H9 (cell line): ENCODE measurements around the gene CLCN2. TPM values are rescaled to one million over a fixed set of nuclear protein-coding genes. Genes with fewer than 3 reads are reported as not detected.

Source experiments
- DNase-seq: peaks from one replicate; pipeline ENCODE4 v3.0.0-alpha.2; 2017
- H2AFZ ChIP-seq: one replicate; pipeline ENCODE4 v1.6.1; 2013; ENCODE audit warnings: mild to moderate bottlenecking, low read length, control low read depth, moderate library complexity
- H2AK5ac ChIP-seq: 2 replicates; pipeline ENCODE4 v1.6.1; 2013; ENCODE audit warnings: low read length, control low read depth, mixed read lengths; ENCODE audit not compliant: insufficient read length
- H2BK120ac ChIP-seq: one replicate; pipeline ENCODE4 v1.6.1; 2013; ENCODE audit warnings: low read depth, mild to moderate bottlenecking, low read length, control low read depth, inconsistent platforms; ENCODE audit not compliant: poor library complexity, severe bottlenecking
- H2BK12ac ChIP-seq: 2 replicates; pipeline ENCODE4 v1.6.1; 2013; ENCODE audit warnings: low read length, control low read depth, mixed read lengths, low read depth; ENCODE audit not compliant: insufficient read length
- H2BK15ac ChIP-seq: 2 replicates; pipeline ENCODE4 v1.6.1; 2013; ENCODE audit warnings: low read depth, low read length, control low read depth
- H2BK20ac ChIP-seq: one replicate; pipeline ENCODE4 v1.6.1; 2013; ENCODE audit warnings: low read depth, mild to moderate bottlenecking, low read length, control low read depth, inconsistent platforms; ENCODE audit not compliant: poor library complexity, severe bottlenecking
- H2BK5ac ChIP-seq: 2 replicates; pipeline ENCODE4 v1.6.1; 2013; ENCODE audit warnings: low read length, control low read depth, mixed read lengths; ENCODE audit not compliant: insufficient read length
- H3K14ac ChIP-seq: 2 replicates; pipeline ENCODE4 v1.6.1; 2013; ENCODE audit warnings: low read length, control low read depth; ENCODE audit not compliant: insufficient read depth
- H3K18ac ChIP-seq: 2 replicates; pipeline ENCODE4 v1.6.1; 2013; ENCODE audit warnings: low read depth, mild to moderate bottlenecking, mixed read lengths, low read length, control low read depth; ENCODE audit not compliant: insufficient read length
- H3K23ac ChIP-seq: 2 replicates; pipeline ENCODE4 v1.6.1; 2013; ENCODE audit warnings: low read length, control low read depth, mixed read lengths, low read depth; ENCODE audit not compliant: insufficient read length
- H3K23me2 ChIP-seq: 2 replicates; pipeline ENCODE4 v1.6.1; 2013; ENCODE audit warnings: low read depth, mild to moderate bottlenecking, mixed read lengths, low read length, control low read depth; ENCODE audit not compliant: insufficient read length, poor library complexity, severe bottlenecking
- H3K27ac ChIP-seq: 2 replicates; pipeline ENCODE4 v1.5.1; 2013; ENCODE audit warnings: low read length, control low read depth, mixed read lengths, low read depth; ENCODE audit not compliant: insufficient read length
- H3K27me3 ChIP-seq: 2 replicates; pipeline ENCODE4 v1.6.1; 2013; ENCODE audit warnings: low read length, control low read depth, inconsistent platforms; ENCODE audit not compliant: insufficient read depth
- H3K4ac ChIP-seq: 2 replicates; pipeline ENCODE4 v1.6.1; 2013; ENCODE audit warnings: low read depth, mild to moderate bottlenecking, control low read depth, inconsistent platforms, low read length, moderate library complexity
- H3K4me1 ChIP-seq: 2 replicates; pipeline ENCODE4 v1.6.1; 2013; ENCODE audit warnings: low read length, control low read depth, inconsistent platforms; ENCODE audit not compliant: insufficient read depth
- H3K4me2 ChIP-seq: 2 replicates; pipeline ENCODE4 v1.6.1; 2013; ENCODE audit warnings: low read length, control low read depth, mixed read lengths; ENCODE audit not compliant: insufficient read length, insufficient read depth
- H3K56ac ChIP-seq: 2 replicates; pipeline ENCODE4 v1.6.1; 2013; ENCODE audit warnings: low read depth, mild to moderate bottlenecking, mixed read lengths, low read length, control low read depth; ENCODE audit not compliant: insufficient read length
- H3K79me1 ChIP-seq: 2 replicates; pipeline ENCODE4 v1.6.1; 2013; ENCODE audit warnings: low read depth, mild to moderate bottlenecking, moderate library complexity, low read length, control low read depth, inconsistent platforms; ENCODE audit not compliant: insufficient read depth, poor library complexity, severe bottlenecking
- H3K79me2 ChIP-seq: 2 replicates; pipeline ENCODE4 v1.6.1; 2013; ENCODE audit warnings: low read length, control low read depth, inconsistent platforms; ENCODE audit not compliant: insufficient read depth
- H3K9ac ChIP-seq: 2 replicates; pipeline ENCODE4 v1.6.1; 2013; ENCODE audit warnings: low read length, control low read depth, mixed read lengths; ENCODE audit not compliant: insufficient read length; ENCODE audit errors: extremely low read depth
- H3K9me3 ChIP-seq: one replicate; pipeline ENCODE4 v1.6.1; 2013; ENCODE audit warnings: low read depth, low read length, inconsistent platforms; ENCODE audit not compliant: control insufficient read depth
- H3T11ph ChIP-seq: one replicate; pipeline ENCODE4 v1.6.1; 2013; ENCODE audit warnings: mild to moderate bottlenecking, low read length, control low read depth, inconsistent platforms
- H4K20me1 ChIP-seq: one replicate; pipeline ENCODE4 v1.6.1; 2013; ENCODE audit not compliant: control insufficient read depth, insufficient read length, insufficient read depth
- H4K5ac ChIP-seq: 2 replicates; pipeline ENCODE4 v1.6.1; 2013; ENCODE audit warnings: low read depth, mild to moderate bottlenecking, mixed read lengths, low read length, control low read depth; ENCODE audit not compliant: insufficient read length
- H4K8ac ChIP-seq: replicated peaks from 2 replicates; pipeline ENCODE4 v1.6.1; 2013; ENCODE audit warnings: low read length, control low read depth, mixed read lengths, low read depth; ENCODE audit not compliant: insufficient read length
- H4K91ac ChIP-seq: 2 replicates; pipeline ENCODE4 v1.6.1; 2013; ENCODE audit warnings: low read depth, mild to moderate bottlenecking, moderate library complexity, mixed read lengths, low read length, control low read depth; ENCODE audit not compliant: insufficient read length
- H3K27ac Mint-ChIP-seq, 3 experiments: 2 replicates in 2 of 3; 3 replicates in 1 of 3; pipeline ENCODE4 v1.8.0; 2020 to 2021; ENCODE audit warnings: mixed read lengths in 3 of 3, mild to moderate bottlenecking in 1 of 3, moderate library complexity in 1 of 3
- H3K27me3 Mint-ChIP-seq: 2 replicates; pipeline ENCODE4 v1.8.0; 2021; ENCODE audit warnings: low read depth, mild to moderate bottlenecking, moderate library complexity, mixed read lengths
- H3K36me3 Mint-ChIP-seq, 3 experiments: 2 replicates in 2 of 3; 3 replicates in 1 of 3; pipeline ENCODE4 v1.8.0; 2020 to 2021; ENCODE audit warnings: low read depth in 3 of 3, mixed read lengths in 3 of 3; ENCODE audit not compliant: insufficient read depth in 1 of 3
- H3K4me1 Mint-ChIP-seq, 2 experiments: 2 replicates each; pipeline ENCODE4 v1.8.0; 2020; ENCODE audit warnings: mixed read lengths in 2 of 2
- H3K4me3 Mint-ChIP-seq, 2 experiments: 2 replicates in 1 of 2; 3 replicates in 1 of 2; pipeline ENCODE4 v1.8.0; 2020 to 2021; ENCODE audit warnings: mild to moderate bottlenecking in 2 of 2, mixed read lengths in 2 of 2, moderate library complexity in 1 of 2
- H3K9me3 Mint-ChIP-seq, 2 experiments: 2 replicates in 1 of 2; 3 replicates in 1 of 2; pipeline ENCODE4 v1.8.0; 2020; ENCODE audit warnings: mild to moderate bottlenecking in 2 of 2, mixed read lengths in 2 of 2, moderate library complexity in 1 of 2
- CTCF ChIP-seq: fragments of 200-600 bp; sonication (generic); conservative IDR thresholded peaks from 3 replicates; pipeline ENCODE4 v1.8.0; 2021; ENCODE audit warnings: antibody characterized with exemption, mild to moderate bottlenecking
- WGBS: extraction: QIAGEN DNeasy Blood & Tissue Kit; methylation state at CpG from one replicate; pipeline ENCODE4 v1.1.7; 2013; ENCODE audit warnings: missing lambda C conversion rate, low lambda C conversion rate, mixed read lengths; ENCODE audit not compliant: insufficient read length; ENCODE audit errors: extremely low coverage; 5-methylcytosine and 5-hydroxymethylcytosine counted together
- total RNA-seq: library from RNA; stranded (reverse); gene quantifications from 2 replicates; pipeline ENCODE4 v1.2.1, GENCODE V29; 2021

The CLCN2 gene
- total RNA-seq, 1 experiment from 2014 or later, result 17.2 TPM

GRCh38 chr3:184409946-184410500, 48.6 kb upstream of the CLCN2 start:
- Histone ChIP-seq H2BK15ac (no peak overlapping the region), H3K27me3 (no peaks in the 10 kb centered on the region)
- WGBS, result no CpG with 5 or more reads among the region's 12 CpGs

More at GRCh38 chr3:184409946-184410500, 48.6 kb upstream of the CLCN2 start:
- H4K5ac ChIP-seq, result no peak overlapping the region
- H3K79me1 ChIP-seq, result no peaks in the 10 kb centered on the region
- H2BK20ac ChIP-seq, result no peak overlapping the region
- no peak overlapping the region for H2AFZ ChIP-seq
- no peak for DNase-seq
- no peak overlapping the region for H4K8ac ChIP-seq
- H3K9me3 Mint-ChIP-seq, result no peaks in the 10 kb centered on the region
- H3K23me2 ChIP-seq, result no peaks in the 10 kb centered on the region
- no peak overlapping the region for H2BK12ac ChIP-seq
- H3K56ac ChIP-seq, result no peak overlapping the region
- no peak overlapping the region for H3K4me2 ChIP-seq
- peak overlapping the region in 1 of 3 experiments; percentile 75; a peak in 1 of 7 replicates for H3K27ac Mint-ChIP-seq
- peaks cover 3 to 5% of the 10 kb centered on the region in 2 experiments; a peak in 3 of 4 replicates for H3K4me1 Mint-ChIP-seq
- peaks cover 2% of the 10 kb centered on the region; the same call in 1 of the 2 replicates for H3K4me1 ChIP-seq
- no peak overlapping the region for H3K18ac ChIP-seq
- H2BK5ac ChIP-seq, result no peak overlapping the region
- H3K14ac ChIP-seq, result no peak overlapping the region
- no peak overlapping the region for H3T11ph ChIP-seq
- H3K9me3 ChIP-seq, result no peaks in the 10 kb centered on the region
- H3K27ac ChIP-seq, result no peak overlapping the region
- no peak overlapping the region for H3K9ac ChIP-seq
- H3K4ac ChIP-seq, result no peak overlapping the region
- no peak overlapping the region for H4K91ac ChIP-seq
- H2AK5ac ChIP-seq, result no peak overlapping the region
- no peak for TF ChIP-seq CTCF
- no peaks in the 10 kb centered on the region; the same call in none of the 2 replicates for H3K27me3 Mint-ChIP-seq
- H4K20me1 ChIP-seq, result no peaks in the 10 kb centered on the region
- H3K36me3 Mint-ChIP-seq, result no peaks in the 10 kb centered on the region
- H3K4me3 Mint-ChIP-seq, result no peak overlapping the region
- no peak overlapping the region for H2BK120ac ChIP-seq
- H3K23ac ChIP-seq, result no peak overlapping the region
- H3K79me2 ChIP-seq, result no peaks in the 10 kb centered on the region
